ENCODE data around the gene ITPRIPL1.
A peak's percentile ranks its signal among the peaks of the same experiment; 100 is the strongest.

Gene ITPRIPL1

GRCh38 chr2:96329456-96329855 lies 4.3 kb downstream of the ITPRIPL1 start:
- H3K4me3 ChIP-seq (replicated peaks; ENCODE audit: low read depth, low read length) = no peak overlapping the region

DNA sequence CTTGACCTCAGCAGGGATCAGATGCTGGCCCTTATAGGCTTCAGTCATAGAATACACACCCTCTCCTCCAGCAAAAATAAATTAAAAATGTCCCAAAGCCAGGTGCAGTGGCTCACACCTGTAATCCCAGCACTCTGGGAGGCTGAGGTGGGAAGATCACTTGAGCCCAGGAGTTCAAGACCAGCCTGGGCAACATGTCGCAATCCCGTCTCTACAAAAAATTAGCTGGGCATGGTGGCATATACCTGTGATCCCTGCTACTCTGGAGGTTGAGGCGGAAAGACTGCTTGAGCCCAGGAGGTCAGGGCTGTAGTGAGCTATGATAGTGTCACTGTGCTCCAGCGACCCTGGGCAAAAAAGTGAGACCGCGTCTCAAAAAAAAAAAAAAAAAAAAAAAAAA lies 4.8 kb downstream of the ITPRIPL1 start:
- no peak for DNase-seq (ENCODE audit: low read depth)
- H3K4me3 ChIP-seq (replicated peaks; ENCODE audit: low read depth, low read length) = no peak overlapping the region
- TF ChIP-seq, protein P1, sequence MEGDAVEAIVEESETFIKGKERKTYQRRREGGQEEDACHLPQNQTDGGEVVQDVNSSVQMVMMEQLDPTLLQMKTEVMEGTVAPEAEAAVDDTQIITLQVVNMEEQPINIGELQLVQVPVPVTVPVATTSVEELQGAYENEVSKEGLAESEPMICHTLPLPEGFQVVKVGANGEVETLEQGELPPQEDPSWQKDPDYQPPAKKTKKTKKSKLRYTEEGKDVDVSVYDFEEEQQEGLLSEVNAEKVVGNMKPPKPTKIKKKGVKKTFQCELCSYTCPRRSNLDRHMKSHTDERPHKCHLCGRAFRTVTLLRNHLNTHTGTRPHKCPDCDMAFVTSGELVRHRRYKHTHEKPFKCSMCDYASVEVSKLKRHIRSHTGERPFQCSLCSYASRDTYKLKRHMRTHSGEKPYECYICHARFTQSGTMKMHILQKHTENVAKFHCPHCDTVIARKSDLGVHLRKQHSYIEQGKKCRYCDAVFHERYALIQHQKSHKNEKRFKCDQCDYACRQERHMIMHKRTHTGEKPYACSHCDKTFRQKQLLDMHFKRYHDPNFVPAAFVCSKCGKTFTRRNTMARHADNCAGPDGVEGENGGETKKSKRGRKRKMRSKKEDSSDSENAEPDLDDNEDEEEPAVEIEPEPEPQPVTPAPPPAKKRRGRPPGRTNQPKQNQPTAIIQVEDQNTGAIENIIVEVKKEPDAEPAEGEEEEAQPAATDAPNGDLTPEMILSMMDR (IDR thresholded peaks at IDR 0.05; ENCODE audit: low read length, missing control alignments) = no peak

More at GRCh38 chr2:96329456-96329855, 4.3 kb downstream of the ITPRIPL1 start:
- peak; percentile 95 for DNase-seq (ENCODE audit: low read depth)
- TF ChIP-seq, protein P1 (IDR thresholded peaks at IDR 0.05; ENCODE audit: low read length, missing control alignments) = no peak

- TF ChIP-seq, protein P1 (IDR thresholded peaks at IDR 0.05; ENCODE audit: low read length, missing control alignments) = no peak
- peak; percentile 73 for DNase-seq (ENCODE audit: low read depth)
- H3K4me3 ChIP-seq (replicated peaks; ENCODE audit: low read depth, low read length) = no peak overlapping the region
These were observed 5.3 kb downstream of the ITPRIPL1 start for GRCh38 chr2:96330407-96330806.

GRCh38 chr2:96333708-96334107 lies 8.6 kb downstream of the ITPRIPL1 start:
- DNase-seq (ENCODE audit: low read depth) = no peak
- H3K4me3 ChIP-seq (replicated peaks; ENCODE audit: low read depth, low read length) = no peak overlapping the region
- TF ChIP-seq, protein P1 (IDR thresholded peaks at IDR 0.05; ENCODE audit: low read length, missing control alignments) = no peak

DNA sequence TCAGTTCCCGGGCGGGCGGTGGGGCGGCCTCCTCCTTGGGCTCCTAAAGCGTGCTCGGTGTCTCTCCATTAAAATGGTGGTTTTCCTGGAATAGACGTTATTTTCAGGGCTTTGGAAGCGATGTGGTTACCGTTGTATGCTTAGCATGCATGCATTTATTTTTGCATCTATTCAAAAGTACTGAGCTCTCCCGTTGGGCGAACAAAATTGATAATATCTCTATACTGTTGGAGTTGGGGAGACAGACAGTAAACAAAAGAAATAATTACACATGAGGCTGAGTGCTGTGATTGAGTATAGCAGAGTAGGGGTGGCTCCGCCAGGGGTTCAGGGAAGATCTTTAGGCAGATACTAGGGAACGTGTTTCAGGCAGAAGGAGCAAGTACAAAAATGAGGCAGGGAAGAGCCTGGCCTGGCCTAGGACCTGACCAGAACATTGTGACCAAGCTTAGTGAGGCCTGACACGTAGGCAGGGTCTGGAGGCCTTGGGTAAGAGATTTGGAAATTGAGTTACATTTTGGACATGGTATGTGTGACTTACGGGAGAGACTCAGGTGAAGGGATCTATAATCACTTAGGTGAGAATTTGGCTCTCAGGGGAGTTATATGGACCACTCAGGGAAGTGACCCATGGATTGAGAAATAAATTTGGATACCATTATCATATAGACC lies 11.1 kb downstream of the ITPRIPL1 start:
- TF ChIP-seq, protein P1 (IDR thresholded peaks at IDR 0.05; ENCODE audit: low read length, missing control alignments) = no peak
- no peak for DNase-seq (ENCODE audit: low read depth)
- peak overlapping the region; percentile 90 for H3K4me3 ChIP-seq (replicated peaks; ENCODE audit: low read depth, low read length)

- TF ChIP-seq, protein P1 (IDR thresholded peaks at IDR 0.05; ENCODE audit: low read length, missing control alignments) = no peak
These were observed 11.8 kb downstream of the ITPRIPL1 start for GRCh38 chr2:96336873-96337272.

More at GRCh38 chr2:96336873-96337272, 11.8 kb downstream of the ITPRIPL1 start:
- no peak for DNase-seq (ENCODE audit: low read depth)
- H3K4me3 ChIP-seq (replicated peaks; ENCODE audit: low read depth, low read length) = no peak overlapping the region
